ENCODE results near the gene NPTX2. TPM values are rescaled to one million over a fixed set of nuclear protein-coding genes. Genes with fewer than 3 reads are reported as not detected.

Gene NPTX2
- total RNA-seq, 4 donors from 2014 or later = 22.4 to 52.5 (median 30.1) TPM

- Histone ChIP-seq H3K36me3 (no peaks in the 10 kb centered on the region), H3K4me3 (no peak overlapping the region), H3K4me1 (no peaks in the 10 kb centered on the region), H3K9me3 (peaks cover 0 to 42% (median 21%) of the 10 kb centered on the region in 4 donors), H3K27me3 (peaks cover 0 to 24% (median 0%) of the 10 kb centered on the region in 4 donors), H3K27ac (replicated peaks in 1 of 4) (no peak overlapping the region)
- no peak for DNase-seq (ENCODE audit: extremely low spot score)
- intact Hi-C loops (cut with DNase I) = no loop called here
- WGBS = 48% methylated on average over 6 of the region's 9 CpGs
- TF ChIP-seq POLR2A (IDR thresholded peaks at IDR 0.05; ENCODE audit: low read depth) (no peak), CTCF (IDR thresholded peaks at IDR 0.05) (no peak), POLR2AphosphoS5 (IDR thresholded peaks at IDR 0.05) (no peak), EP300 (IDR thresholded peaks at IDR 0.05) (no peak)
Measured at GRCh38 chr7:98674881-98675280, 57.8 kb downstream of the NPTX2 start.

GRCh38 chr7:98678215-98678614 is 61.1 kb downstream of the NPTX2 start:
- no peak overlapping the region for H3K27ac ChIP-seq (replicated peaks in 1 of 4)
- H3K4me3 ChIP-seq = no peak overlapping the region
- intact Hi-C loops (cut with DNase I) = no loop called here
- TF ChIP-seq CTCF (IDR thresholded peaks at IDR 0.05) = no peak
- TF ChIP-seq POLR2A (IDR thresholded peaks at IDR 0.05; ENCODE audit: low read depth) = no peak
- no peak for TF ChIP-seq POLR2AphosphoS5 (IDR thresholded peaks at IDR 0.05)
- TF ChIP-seq EP300 (IDR thresholded peaks at IDR 0.05) = no peak
- DNase-seq (ENCODE audit: extremely low spot score) = no peak
- no peaks in the 10 kb centered on the region for H3K4me1 ChIP-seq
- no peaks in the 10 kb centered on the region for H3K36me3 ChIP-seq
- peaks cover 0 to 45% (median 0%) of the 10 kb centered on the region in 4 donors for H3K27me3 ChIP-seq
- H3K9me3 ChIP-seq = peaks cover 0 to 26% (median 11%) of the 10 kb centered on the region in 4 donors
- 92% methylated on average over 7 of the region's 7 CpGs for WGBS

Other genes starting within 250 kb of the NPTX2 start
- 1 to 10 TPM in 3 of 4 donors, under 1 TPM in 1; 0.84 to 2.5 (median 1.6) TPM for gene BAIAP2L1, start 216.2 kb upstream of the NPTX2 start, total RNA-seq